HepG2 (cell line): ENCODE data around the gene PPP4R3A. TPM values are rescaled to one million over a fixed set of nuclear protein-coding genes. Genes with fewer than 3 reads are reported as not detected.

Experiments
- DDIT3 ChIP-seq: sonication (generic); formaldehyde crosslinking; IDR thresholded peaks from 2 replicates; pipeline ENCODE4 v1.4.0; 2020; ENCODE audit warnings: mild to moderate bottlenecking, missing genetic modification reagents
- EP300 ChIP-seq, 3 experiments: sonication (generic) in 1 of 3; formaldehyde crosslinking in 1 of 3; IDR thresholded peaks; 2 replicates each; pipeline versions ENCODE4 v1.5.1 to v1.6.1; 2011 to 2020; ENCODE audit warnings: low read depth in 2 of 3, low read length in 2 of 3, borderline replicate concordance in 1 of 3, improper control_type of control experiment in 1 of 3, mild to moderate bottlenecking in 1 of 3, missing genetic modification reagents in 1 of 3, moderate library complexity in 1 of 3
- KDM4B ChIP-seq: sonication (generic); formaldehyde crosslinking; IDR thresholded peaks from 2 replicates; pipeline ENCODE4 v1.4.0; 2020; ENCODE audit warnings: missing genetic modification reagents
- MAFF ChIP-seq: IDR thresholded peaks from 2 replicates; pipeline ENCODE4 v1.6.1; 2011; ENCODE audit warnings: low read depth, low read length, improper control_type of control experiment
- MED13 ChIP-seq: sonication (generic); formaldehyde crosslinking; IDR thresholded peaks from 2 replicates; pipeline ENCODE4 v1.5.0; 2020; ENCODE audit warnings: missing genetic modification reagents
- NR1H2 ChIP-seq: sonication (generic); formaldehyde crosslinking; IDR thresholded peaks from 2 replicates; pipeline ENCODE4 v1.8.1; 2022; ENCODE audit warnings: low read depth, missing genetic modification reagents, borderline replicate concordance
- RBFOX2 ChIP-seq: fragments of 200-400 bp; formaldehyde crosslinking; IDR thresholded peaks from 2 replicates; pipeline ENCODE4 v1.6.1; 2017; ENCODE audit warnings: low read depth, mild to moderate bottlenecking, low read length
- RXRA ChIP-seq: sonication (generic); formaldehyde crosslinking; IDR thresholded peaks from 2 replicates; pipeline ENCODE4 v1.5.1; 2020; ENCODE audit warnings: missing genetic modification reagents
- TAF1 ChIP-seq: sonication (generic); formaldehyde crosslinking; IDR thresholded peaks from 2 replicates; pipeline ENCODE4 v1.4.0; 2020; ENCODE audit warnings: missing genetic modification reagents
- TOPORS ChIP-seq: sonication (generic); formaldehyde crosslinking; IDR thresholded peaks from 2 replicates; pipeline ENCODE4 v1.8.0; 2023; ENCODE audit warnings: mild to moderate bottlenecking, missing genetic modification reagents
- USF2 ChIP-seq, 2 experiments: sonication (generic) in 1 of 2; formaldehyde crosslinking in 1 of 2; IDR thresholded peaks; 2 replicates each; pipeline versions ENCODE4 v1.5.1 to v1.6.1; 2011 to 2020; ENCODE audit warnings: borderline replicate concordance in 1 of 2, low read depth in 1 of 2, low read length in 1 of 2, mild to moderate bottlenecking in 1 of 2, missing genetic modification reagents in 1 of 2, moderate library complexity in 1 of 2
- ZBTB3 ChIP-seq: sonication (generic); formaldehyde crosslinking; IDR thresholded peaks from 2 replicates; pipeline ENCODE4 v1.4.0; 2020; ENCODE audit warnings: low read depth, mild to moderate bottlenecking, moderate library complexity, missing genetic modification reagents, borderline replicate concordance
- ZFP90 ChIP-seq: sonication (generic); formaldehyde crosslinking; IDR thresholded peaks from 2 replicates; pipeline ENCODE4 v1.8.0; 2022; ENCODE audit warnings: missing genetic modification reagents, mild to moderate bottlenecking, inconsistent platforms, borderline replicate concordance
- ZNF3 ChIP-seq: IDR thresholded peaks from 2 replicates; pipeline ENCODE4 v1.7.0; 2017; ENCODE audit warnings: inconsistent platforms
- ZNF646 ChIP-seq: sonication (generic); formaldehyde crosslinking; IDR thresholded peaks from 2 replicates; pipeline ENCODE4 v1.9.0; 2021; ENCODE audit warnings: mild to moderate bottlenecking, missing genetic modification reagents
- ZNF660 ChIP-seq: sonication (generic); formaldehyde crosslinking; IDR thresholded peaks from 2 replicates; pipeline ENCODE4 v1.5.1; 2020; ENCODE audit warnings: mild to moderate bottlenecking, low read depth, missing genetic modification reagents, borderline replicate concordance
- ZZZ3 ChIP-seq: sonication (generic); formaldehyde crosslinking; IDR thresholded peaks from 2 replicates; pipeline ENCODE4 v1.4.0; 2020; ENCODE audit warnings: missing genetic modification reagents, mild to moderate bottlenecking, borderline replicate concordance
- polyA plus RNA-seq, 8 experiments: library from polyadenylated mRNA; depleted of rRNA in 3 of 8; stranded (reverse) in 7 of 8; unstranded in 1 of 8; fragments of >200 nt; fragmentation: Illumina TruSeq in 4 of 8; extraction: Trizol in 4 of 8; gene quantifications; 2 replicates each; pipeline versions ENCODE4 v1.2.1 to v1.2.3, GENCODE V29; 2011 to 2016; ENCODE audit warnings: low read depth in 4 of 8, missing spikeins in 1 of 8, mixed read lengths in 1 of 8; ENCODE audit not compliant: insufficient read depth in 1 of 8
- total RNA-seq, 5 experiments: library from RNA; depleted of rRNA; stranded (reverse); fragments of >200 nt; fragmentation: Illumina TruSeq; extraction: Trizol; gene quantifications; 2 replicates each; pipeline ENCODE4 v1.2.3, GENCODE V29; 2016; ENCODE audit warnings: low read depth in 1 of 5

Gene PPP4R3A
- total and polyA plus RNA-seq, 2 of the 13 experiments (the other 11 are each of a cell fraction or from before 2014, with no cell fraction given): 22.5 to 57.4 TPM

- TF ChIP-seq DDIT3 (CRISPR knock-in tag) (no peak), NR1H2 (CRISPR knock-in tag) (0 out of 2 replicates have a peak, but pooled peaks have one; percentile 52), USF2 (IDR thresholded peaks at IDR 0.05; ENCODE audit: low read depth, low read length) (no peak; the same call in 1 of the 2 replicates), USF2 (CRISPR knock-in tag; IDR thresholded peaks at IDR 0.05; ENCODE audit: borderline replicate concordance) (peak; percentile 65; the same call in 1 of the 2 replicates), TOPORS (CRISPR knock-in tag) (peak; percentile 88), MED13 (peak; percentile 86), ZNF646 (CRISPR knock-in tag) (0 out of 2 replicates have a peak, but pooled peaks have one; percentile 56), ZFP90 (no peak; the same call in 1 of the 2 replicates), RXRA (CRISPR knock-in tag) (peak; percentile 81), RBFOX2 (peak; percentile 96), ZZZ3 (peak; percentile 80; the same call in 1 of the 2 replicates), MAFF (no peak), ZNF660 (CRISPR knock-in tag) (0 out of 2 replicates have a peak, but pooled peaks have one; percentile 46), TAF1 (peak; percentile 98), ZBTB3 (CRISPR knock-in tag) (peak; percentile 45; the same call in 1 of the 2 replicates), ZNF3 (CRISPR knock-in tag) (no peak), KDM4B (CRISPR knock-in tag) (peak; percentile 30; the same call in 1 of the 2 replicates), EP300 (IDR thresholded peaks at IDR 0.05; ENCODE audit: low read depth in 2 of 2, low read length in 2 of 2) (no peak), EP300 (CRISPR knock-in tag; IDR thresholded peaks at IDR 0.05; ENCODE audit: borderline replicate concordance) (no peak)
Measured at GRCh38 chr14:91510171-91511042, at the start of gene PPP4R3A (continued).
